ENCODE measurements around the gene CTR9.

CTR9 gene

DNA sequence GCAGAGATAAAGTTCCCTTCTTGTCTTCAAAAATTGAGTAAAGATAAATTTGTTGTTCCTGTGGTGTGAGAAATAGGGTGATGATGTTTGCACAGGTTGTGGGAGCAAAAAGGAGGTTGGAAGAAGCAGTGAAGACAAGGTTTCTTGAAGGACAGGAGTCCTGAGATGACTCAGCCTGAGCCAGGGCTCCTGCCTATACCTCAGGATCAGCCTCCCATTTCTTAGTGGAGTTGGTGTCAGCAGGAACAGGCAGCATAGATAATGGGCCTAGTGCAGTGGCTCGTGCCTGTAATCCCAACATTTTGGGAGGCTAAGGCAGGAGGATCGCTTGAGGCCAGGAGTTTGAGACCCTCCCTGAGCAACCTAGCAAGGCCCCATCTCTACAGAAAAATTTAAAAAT is 29.0 kb downstream of the CTR9 start:
- DNase-seq (ENCODE audit: low read depth in 2 of 2), result no peak

DNA sequence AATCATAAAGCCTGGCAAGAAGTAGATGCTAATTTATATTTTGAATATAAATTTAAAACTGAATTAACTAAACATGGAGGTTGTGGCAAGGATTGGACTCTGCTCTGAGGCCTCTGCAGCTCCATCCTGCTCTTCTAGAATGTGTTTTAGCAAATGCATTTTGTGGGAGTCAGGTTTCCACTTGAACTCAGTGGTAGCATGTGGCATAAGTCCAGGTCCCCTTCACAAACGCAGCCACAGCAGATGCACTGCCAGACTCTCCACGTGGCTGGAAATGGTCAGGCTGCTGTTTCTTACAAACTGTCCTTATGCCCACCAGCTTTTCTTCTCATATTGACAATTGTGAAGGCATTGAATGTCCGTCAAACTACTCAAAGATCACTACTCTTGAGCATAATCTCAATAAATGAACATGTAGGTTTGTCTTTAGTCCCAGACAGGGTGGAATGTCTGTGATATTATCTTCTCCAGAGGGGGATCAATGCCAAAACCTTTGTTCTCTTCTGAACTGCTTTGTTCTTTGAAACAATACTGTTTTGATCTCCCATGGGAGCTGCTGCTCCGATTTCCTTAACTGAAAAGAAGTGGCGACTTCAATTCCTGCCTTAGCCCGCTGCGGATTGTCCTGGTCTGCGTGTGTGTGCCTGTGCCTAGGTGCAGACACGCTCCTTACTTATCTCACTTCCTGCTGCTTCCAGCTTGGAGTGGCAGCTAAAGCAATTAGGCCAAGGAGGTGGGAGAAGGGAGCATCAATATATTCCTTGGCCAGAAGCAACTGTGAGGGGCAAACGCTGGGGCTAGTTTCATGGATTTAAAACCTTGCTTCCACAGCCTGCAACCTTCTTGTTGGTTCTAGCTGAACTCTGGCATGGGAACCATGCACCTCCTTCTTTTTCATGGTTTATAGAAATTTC is 33.4 kb downstream of the CTR9 start:
- DNase-seq (ENCODE audit: low read depth in 2 of 2), result no peak

DNA sequence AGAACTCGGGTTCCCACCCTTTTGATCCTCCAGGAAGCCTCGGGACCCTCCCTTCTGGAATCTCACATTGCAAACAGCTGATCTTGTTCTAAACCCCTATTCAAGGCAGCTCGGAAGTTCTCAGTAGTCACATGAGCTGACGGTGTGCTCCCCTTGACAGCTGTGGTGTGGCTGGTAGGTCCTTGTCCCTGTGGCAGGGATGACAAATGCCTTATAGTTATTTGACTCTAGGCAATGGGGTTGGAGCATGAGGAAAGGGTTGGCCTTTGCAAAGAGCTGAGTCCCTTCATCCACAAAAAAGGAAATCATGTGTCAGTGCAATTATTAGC is 34.1 kb downstream of the CTR9 start:
- no peak for DNase-seq (ENCODE audit: low read depth in 2 of 2)

DNA sequence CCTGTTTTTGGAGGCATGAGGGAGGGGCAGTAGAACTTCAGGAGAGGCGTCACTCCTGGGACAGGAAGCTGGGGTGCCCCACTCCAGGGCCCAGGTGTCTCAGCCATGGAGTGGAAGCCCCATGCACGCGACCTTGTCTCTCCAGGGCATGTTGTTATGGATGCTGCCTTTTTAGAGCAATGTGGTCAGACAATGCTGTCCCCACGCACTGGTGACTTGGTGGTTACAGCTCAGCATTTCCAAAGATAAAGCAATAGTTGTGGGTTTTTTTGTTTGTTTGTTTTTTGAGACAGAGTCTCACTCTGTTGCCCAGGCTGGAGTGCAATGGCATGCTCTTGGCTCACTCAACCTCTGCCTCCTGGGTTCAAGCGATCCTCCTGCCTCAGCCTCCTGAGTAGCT is 35.4 kb downstream of the CTR9 start:
- no peak for DNase-seq (ENCODE audit: low read depth in 2 of 2)

DNA sequence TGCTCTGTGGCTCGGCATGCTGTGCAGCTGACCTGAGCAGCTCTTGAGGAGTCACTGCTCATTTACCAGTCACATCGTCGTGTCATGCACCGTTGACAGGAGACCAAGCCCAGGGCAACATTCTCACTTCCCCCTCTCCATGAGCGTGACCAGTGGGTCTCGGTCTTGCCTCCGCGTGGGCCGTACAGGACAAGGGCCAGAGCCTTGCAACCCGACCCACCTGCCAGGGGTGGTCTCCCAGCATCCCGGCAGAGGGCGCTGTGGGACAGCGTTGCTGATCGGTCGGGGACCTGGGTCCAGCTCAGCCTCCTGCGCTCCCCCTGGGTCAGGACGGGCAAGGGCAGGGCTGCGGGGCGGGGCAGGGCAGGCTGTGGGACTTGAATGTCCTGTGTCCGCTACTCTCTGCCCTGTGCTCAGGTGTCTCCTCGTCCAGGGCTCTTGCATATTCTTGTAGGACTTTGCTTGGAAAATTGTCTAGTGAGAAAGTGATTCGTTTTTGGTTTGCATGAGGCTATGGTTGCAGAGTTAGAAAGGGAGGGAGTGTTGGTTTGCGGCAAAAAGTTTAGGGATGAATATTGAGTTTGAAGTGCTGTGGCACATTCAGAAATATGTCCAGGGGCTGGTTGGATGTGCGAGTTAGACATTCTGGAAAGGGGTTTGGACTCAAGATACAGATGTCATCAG is 41.5 kb downstream of the CTR9 start:
- peak; percentile 59 to 82 for DNase-seq (ENCODE audit: low read depth in 2 of 2)

DNA sequence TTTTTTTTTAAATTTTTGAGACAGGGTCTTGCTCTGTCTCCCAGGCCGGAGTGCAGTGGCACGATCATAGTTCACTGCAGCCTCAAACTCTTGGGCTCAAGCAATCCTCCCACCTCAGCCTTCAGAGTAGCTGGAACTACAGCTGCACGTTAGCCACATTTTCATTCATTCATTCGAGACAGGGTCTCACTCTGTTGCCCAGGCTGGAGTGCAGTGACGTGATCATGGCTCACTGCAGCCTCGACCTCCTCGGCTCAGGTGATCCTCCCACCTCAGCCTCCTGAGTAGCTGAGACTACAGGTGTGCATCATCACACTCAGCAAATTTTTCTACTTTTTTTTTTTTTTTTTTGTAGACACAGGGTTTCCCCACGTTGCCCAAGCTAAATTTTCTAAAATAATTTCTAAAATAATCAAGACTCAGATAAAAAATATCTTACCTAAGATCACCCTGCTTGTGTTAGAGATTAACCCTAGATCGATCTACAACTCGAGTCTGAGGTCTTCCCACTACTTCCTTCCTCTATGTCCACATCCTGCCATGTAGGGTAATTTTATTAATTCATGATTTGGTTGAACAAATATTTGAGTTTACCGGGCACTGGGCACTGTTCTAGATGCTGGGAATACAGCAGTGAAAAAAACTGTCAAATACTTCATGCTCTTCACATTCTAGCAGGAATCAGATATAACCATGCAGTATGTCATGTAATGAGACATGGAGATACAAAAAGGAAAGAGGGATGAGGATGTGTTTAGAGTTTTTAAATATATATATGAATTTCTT is 42.6 kb downstream of the CTR9 start:
- no peak for DNase-seq (ENCODE audit: low read depth in 2 of 2)

DNA sequence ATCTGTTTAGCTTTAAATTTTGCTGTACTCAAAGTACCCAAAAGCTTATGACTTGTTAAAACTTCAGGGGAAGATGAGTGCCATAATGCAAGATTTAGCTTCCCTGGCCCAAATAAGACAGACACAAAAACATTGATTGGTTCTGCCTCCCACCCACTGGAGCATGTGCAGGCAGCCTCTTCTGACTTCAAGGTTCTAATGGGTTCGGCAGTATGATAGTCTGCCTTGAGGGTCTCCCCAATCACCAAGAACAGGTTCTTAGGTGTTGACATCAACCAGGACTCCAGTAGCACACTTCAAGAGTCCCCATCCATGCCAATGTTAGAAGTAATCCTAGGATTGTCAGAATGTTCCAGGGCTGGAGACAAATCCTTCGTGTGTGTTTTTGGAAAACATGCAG is 45.1 kb downstream of the CTR9 start:
- no peak for DNase-seq (ENCODE audit: low read depth in 2 of 2)

DNA sequence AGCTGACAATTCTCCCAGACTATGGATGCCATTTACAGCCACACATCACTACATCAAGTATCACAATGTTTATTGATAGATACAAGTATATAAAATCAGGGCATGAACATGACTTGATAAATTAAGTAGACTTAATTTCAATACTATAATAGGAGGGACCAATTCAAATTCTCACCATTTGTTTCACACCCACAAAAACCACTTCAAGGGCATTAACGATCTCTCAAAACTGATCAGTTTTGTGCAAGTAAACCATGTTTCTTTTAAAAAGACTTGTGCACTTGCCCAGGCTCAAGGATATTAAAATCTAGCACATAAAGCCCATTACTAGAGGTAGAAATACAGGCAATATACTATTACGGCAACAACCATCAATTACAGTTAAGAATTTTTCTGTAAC is 46.0 kb downstream of the CTR9 start:
- no peak for DNase-seq (ENCODE audit: low read depth in 2 of 2)

DNA sequence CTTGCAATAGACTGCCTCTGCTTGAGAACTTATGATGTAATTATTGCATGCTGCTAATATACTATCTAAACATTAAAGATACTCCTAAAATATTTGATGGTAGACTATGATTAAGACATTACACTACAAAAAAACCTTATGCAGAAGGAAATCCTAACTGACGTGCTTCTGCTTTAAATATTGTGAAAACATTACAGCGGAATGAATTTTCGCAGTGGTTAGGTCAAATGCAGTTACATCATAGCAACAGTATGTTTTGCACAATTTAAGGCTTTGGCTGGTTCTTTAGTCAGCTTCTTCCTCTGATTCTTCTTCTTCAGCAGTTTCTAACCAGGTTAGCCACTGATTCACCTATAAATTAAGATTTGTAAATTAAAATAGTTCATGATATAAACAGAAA is 46.5 kb downstream of the CTR9 start:
- DNase-seq (ENCODE audit: low read depth in 2 of 2), result no peak

DNA sequence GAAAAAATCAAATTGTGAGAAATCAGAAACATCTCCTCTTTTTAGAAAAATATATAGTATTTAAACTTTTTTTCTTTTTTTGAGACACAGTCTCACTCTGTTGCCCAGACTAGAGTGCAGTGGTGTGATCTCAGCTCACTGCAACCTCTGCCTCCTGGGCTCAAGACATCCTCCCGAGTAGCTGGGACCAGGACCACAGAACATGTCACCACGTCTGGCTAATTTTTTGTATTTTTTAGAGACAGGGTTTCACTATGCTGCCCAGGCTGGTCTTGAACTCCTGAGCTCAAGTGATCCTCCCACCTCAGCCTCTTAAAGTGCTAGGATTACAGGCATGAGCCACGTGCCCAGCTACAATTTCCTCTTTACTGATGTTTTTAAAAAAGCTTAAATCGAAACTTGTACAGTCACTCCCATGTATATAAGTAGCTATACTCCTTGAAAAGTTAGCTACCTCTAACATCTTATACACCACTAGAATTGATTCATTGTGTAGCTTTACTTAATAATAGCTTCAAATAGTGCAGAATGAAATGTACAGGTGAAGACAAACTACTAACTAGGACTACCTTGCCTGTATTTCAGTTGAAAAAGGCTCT is 47.4 kb downstream of the CTR9 start:
- no peak for DNase-seq (ENCODE audit: low read depth in 2 of 2)

DNA sequence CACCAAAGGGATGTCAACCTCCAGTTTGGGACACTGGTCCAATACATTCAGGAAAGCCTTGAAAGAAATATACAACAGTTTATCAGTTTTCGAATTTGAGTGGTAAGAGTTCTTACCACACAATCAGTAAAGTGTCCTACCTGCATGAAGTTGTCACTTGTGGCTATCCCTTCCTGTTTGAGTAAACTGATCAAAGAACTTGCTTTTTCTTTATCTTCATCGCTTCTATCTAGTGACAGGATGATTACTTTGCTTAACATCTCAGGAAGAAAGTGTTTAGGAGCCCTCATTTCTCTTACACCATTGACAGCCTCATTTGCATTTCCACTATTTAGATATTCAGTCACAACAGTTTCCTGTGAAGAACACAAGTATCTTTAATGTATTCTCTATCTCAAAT is 49.2 kb downstream of the CTR9 start:
- DNase-seq (ENCODE audit: low read depth in 2 of 2), result no peak

DNA sequence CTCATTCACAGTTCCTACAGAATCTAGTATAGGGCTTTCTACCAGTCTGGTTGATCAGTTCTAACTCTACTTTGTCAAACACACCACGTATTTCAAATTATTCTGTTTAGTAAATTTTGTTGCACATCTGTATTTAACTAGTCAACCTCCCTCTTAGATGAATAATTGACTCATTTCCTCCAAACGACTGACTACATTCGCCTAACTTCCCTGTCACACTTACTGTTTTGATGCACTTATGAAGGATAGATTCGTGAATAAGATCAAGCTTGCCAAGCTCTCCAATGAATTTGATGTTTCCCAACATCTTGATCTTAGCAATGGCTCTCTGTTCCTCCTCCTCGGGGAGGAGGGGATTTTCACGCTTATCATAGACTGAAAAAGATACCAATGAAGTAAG is 52.6 kb downstream of the CTR9 start:
- no peak for DNase-seq (ENCODE audit: low read depth in 2 of 2)

DNA sequence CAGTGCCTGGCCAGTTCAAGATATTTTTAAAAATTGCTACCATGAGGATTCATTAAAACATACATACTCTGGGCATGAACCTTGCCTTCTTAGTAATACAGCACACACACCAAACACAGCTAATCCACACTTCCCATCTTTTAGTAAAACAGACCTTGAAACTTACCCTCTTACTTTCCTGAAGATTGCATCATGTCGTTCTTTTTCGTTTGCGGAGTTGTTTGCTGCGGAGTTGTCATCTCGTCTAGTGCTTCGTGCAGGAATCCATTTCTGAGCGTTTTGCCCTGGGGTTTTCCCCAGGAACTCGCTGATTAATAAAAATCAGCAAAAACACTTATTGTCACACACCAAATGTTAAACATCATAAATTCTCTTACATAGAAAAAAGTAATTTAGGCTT is 54.7 kb downstream of the CTR9 start:
- no peak for DNase-seq (ENCODE audit: low read depth in 2 of 2)

DNA sequence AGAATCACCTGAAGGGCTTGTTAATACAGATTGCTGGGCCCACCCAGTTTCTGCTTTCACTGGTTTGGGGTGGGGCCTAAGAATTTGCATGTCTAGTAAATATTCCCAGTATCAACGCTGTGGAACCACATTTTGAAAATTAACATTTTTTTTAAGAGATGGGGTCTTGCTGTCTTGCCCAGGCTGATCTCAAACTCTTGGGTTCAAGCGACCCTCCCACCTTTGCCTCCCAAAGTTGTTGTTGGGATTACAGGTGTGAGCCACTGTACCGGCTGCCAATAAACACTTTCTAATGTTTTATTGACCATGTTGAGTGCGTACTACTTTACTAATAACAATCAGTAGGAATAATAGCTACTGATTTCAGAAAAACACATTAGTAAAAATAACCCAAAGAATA is 55.2 kb downstream of the CTR9 start:
- DNase-seq (ENCODE audit: low read depth in 2 of 2), result no peak

DNA sequence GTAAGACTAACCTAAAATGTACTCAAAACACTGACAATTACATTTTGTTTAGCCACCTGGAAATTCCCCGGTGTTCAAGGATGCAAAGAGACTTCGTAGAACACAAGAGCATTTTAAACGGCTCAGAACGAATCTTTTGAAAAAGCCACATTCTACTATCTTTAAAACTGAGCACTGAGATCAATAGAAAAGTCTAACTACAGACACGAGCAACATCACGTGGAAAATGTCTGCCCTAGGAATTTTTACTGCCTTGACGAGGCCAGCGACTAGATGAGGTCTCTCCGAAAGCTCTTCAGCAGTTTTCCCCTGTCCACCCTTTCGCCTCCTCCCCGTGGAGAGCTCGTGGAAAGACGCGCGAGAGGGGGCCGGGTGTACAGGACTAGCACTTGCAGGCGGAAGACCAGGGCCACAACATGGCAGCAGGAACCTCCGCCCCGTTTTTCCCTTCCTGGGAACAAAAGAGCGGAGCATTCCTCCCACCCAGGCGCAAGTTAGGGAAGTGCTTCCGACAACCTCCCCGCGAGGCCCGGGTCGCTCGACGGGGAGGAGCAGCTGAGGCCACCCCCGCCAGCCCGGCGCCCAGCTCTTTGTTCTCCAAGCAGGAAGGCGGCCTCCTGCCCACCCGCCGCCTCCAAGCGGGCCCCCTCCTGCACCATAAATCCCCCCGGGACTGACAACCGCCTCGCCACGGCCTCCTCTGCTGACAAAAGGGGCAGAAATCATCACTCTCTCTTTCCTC is 56.6 kb downstream of the CTR9 start:
- DNase-seq (ENCODE audit: low read depth in 2 of 2), result peak in 1 of 2 donors; percentile 14

DNA sequence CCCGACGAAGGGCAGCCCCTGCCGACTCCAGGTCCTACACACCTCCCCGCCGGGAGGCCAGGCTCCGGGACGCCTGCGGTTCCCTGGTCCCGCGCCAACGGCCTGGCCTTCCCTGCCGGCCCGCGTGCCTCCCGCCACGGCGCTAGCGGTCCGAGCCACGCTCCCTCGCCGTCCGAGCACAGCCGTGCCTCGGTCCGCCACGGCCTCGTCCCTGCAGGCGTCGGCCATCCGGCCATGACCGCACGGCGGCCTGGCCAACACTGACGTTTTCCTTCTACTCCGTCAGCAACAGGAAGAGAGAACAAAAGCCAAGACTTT is 57.1 kb downstream of the CTR9 start:
- no peak for DNase-seq (ENCODE audit: low read depth in 2 of 2)

DNA sequence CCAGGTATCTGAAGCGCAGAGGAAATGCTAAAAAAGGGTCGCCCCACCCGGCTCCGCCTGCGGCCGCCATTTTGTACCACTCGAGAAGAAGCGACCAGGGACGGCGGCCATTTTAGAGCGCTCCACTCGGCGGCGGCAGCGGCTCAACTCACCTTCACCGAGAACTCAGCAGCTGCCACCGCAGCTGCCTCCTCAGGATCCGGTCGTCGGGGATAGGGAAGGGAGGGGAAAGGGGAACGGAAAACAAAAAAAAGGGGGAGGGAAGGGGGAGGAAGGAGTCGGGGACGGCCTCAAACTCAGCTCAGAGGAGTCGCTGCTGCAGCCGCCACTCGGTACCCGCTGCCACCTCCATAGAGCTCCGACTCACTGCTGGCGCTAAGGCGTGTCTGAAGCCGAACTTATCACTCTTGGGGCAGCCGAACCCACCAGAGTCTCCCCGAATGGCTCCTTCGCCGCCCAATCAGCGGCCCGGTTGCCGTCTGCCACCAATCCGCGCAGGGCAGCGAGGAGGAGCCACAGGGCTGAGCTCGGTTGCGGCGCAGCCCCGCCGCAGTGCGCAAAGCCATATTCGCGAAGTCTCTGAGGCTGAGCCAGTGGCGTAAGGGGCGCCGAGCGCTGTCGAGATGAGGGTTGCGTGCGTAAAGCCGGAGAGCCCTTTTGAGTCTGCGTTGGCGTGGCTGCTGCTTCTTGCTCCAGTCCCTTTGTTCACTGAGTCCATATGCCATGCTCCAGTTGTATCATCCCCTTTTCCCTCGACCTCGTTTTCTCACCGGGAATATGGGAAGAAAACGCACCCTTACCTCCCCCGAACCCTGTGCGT is 57.7 kb downstream of the CTR9 start, which contains the start of gene EIF4G2:
Gene EIF4G2, minus strand, starts transcription at position 374 of the 820 bp plus-strand sequence.
- peak; percentile 89 to 95 for DNase-seq (ENCODE audit: low read depth in 2 of 2)

DNA sequence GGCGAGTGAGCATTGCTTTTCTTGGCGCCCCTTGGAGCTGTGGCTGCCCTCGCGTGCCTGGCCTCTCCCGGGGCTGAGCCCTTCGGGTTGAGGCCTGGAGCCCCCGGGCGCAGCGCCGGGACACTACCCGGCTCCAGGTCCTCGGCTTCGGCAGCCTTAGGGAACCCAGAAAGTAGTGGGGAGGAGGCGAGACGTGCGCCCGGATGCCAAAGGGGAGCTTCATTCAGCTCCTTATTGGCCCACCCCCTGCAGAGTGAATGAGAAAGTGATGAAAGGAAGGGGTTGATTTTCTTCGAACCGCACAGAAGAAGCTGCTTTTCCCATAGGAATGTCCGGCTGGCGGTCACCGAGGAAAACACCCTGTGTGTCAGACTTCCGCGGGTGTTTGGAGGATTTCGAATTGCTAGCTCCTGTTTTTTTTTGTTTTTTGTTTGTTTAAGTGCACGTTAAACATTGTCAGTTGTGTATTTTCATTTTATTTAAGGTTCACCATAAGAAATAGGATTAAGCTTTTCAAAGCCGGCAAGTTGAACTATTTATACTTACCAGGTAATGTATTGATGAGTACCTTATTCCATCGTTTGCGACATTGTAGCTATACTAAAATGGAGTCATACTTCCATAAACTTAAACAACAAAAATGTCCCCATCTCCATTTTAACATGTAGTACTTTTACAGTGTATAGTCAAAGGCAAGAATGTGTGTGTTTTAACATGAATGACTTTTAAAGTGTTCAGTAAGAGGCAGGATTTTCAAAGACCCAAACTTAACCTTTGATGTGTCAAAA is 58.5 kb downstream of the CTR9 start:
- no peak for DNase-seq (ENCODE audit: low read depth in 2 of 2)

DNA sequence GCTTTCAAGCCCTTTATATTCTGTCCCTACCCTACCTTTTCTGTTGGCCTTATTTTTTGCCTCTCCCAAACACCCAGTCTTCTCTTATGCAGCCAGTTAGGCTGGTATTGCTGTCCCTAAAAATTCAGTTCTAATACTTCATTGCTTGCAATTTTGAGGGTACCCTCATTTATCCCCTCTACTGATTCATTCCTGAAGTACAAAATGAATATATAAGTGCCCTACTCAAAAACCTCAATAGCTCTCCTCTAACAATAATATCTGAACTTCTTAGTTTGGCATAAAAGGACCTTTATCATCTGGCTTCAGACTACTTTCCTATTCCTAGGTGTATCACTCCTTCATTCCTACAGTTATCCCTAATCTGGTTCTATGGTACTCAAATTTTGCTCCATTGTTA is 62.9 kb downstream of the CTR9 start:
- DNase-seq (ENCODE audit: low read depth in 2 of 2), result no peak

DNA sequence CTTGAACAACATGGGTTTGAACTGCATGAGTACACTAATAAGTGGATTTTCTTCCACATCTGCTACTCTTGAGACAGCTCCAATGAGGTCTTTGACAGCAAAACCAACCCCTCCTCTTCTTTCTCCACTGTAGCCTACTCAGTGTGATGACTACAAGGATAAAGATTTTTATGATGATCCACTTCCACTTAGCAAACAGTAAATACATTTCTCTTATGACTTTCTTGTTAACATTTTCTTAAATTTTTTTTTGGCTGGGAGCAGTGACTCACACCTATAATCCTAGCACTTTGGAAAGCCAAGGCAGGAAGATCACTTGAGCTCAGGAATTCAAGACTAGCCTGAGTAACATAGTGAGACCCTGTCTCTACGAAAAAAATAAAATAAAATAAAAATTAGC is 67.5 kb downstream of the CTR9 start:
- DNase-seq (ENCODE audit: low read depth in 2 of 2), result no peak

Data from stimulated activated CD4-positive, alpha-beta T cell treated with anti-CD3 and anti-CD28 coated beads, Interleukin-1b, Interleukin-23, amount 100 ng/mL, for 1 hour (primary cell).